GM18858 (cell line): Measurements from ENCODE around the gene TF.
"Not testable (repeated sequence)": the region's sequence is repeated elsewhere in the genome, so short reads cannot be mapped to it uniquely, and the experiment has no call there.

Source experiments
- ATAC-seq: cut with Tn5 transposase; IDR thresholded peaks from one replicate; pipeline ENCODE4 v1.9.1; 2021; ENCODE audit not compliant: unreplicated experiment

TF gene

DNA sequence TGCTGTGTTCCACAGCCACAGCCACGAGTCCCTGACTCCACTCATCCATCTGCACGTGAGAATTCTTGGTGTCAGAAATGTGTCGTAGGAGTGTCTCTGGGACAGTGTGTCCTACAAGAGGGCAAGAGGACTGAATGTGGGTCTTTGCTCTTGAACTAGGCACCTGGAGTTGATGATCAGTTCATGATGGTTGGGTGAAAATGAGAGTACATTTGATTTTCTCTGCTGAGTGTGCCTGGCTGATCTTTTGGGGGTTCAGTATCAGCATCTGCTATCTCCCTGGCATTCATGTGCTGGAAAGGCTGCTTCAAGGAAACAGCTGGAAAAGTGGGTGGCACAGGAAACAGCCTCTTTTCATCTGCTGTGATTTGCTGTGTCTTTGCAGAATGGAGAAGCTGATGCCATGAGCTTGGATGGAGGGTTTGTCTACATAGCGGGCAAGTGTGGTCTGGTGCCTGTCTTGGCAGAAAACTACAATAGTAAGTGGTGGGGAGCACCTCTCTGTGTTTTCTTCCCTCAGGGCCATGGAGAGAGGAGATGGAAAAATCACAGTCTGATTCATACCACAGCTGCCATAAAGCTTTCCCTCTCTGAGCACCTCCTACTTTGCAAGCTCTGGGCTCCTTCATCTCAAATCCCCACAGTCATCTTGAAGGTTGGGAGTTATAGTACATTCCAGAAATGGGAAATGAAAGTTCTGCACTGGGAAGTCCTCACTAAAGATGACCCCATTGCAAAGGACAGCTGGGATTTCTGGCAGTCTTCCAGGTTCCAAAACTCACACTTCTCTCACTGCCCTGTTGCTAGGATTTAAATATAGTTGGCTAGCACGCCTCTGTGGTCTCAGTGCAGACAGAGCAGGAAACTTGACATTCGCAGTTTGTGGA is 17.8 kb downstream of the TF start:
- ATAC-seq = no peak

DNA sequence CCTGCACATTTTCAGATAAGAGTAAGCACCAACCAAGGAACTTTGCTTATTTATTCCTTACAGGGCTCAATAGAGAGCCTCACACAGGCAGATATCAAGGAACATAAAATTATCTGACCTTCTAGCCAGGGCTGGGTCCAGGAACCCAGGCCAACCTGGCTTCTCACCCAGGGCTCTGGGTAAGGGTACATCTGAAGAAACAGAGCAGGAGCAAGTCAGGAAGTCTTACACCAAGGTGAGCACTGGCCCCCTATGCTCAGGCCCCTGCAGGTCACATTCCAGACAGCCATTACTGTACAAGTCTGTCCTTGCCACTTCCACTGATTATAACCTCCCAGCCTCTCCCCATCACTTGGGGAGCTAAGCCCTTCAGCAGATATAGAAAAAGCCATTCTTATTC is 19.1 kb downstream of the TF start:
- ATAC-seq = no peak

DNA sequence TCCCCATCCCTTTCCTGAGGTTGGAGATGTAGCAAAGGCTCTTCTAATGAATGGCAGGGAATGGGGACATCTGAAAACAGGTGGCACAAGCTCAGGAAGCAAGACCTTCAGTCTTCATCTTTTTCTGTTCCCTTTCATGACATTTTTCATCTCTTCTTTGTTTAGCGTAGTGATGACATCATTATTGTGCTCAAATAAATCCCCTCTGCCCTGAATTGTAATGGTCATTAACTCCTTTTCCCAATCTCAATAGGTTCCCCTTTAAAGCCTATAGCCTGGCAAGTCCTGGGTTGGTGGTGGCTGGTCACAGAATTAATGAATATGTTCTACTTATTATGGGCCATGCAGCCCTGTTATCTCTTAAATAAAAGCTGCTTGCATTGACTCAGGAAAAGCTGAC is 21.4 kb downstream of the TF start:
- ATAC-seq = no peak

DNA sequence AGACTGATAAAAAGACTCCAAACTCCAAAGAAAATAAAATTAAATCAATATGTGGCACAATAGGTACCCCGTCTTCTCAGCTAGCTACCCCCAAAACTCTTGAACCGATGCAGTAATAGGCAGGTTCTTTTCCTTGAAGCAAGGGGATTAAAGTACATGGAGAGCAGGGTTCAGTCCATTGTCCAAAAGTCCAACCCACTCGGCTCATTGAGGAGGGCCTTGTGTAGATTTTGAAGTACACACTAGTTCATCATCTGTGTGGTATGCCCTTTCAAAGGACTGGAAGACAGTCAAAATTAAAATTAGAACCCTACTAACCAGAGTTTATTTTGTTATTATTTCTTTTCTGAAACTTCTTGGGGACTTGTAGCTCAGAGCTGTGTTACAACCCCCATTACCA is 23.3 kb downstream of the TF start:
- ATAC-seq = no peak

DNA sequence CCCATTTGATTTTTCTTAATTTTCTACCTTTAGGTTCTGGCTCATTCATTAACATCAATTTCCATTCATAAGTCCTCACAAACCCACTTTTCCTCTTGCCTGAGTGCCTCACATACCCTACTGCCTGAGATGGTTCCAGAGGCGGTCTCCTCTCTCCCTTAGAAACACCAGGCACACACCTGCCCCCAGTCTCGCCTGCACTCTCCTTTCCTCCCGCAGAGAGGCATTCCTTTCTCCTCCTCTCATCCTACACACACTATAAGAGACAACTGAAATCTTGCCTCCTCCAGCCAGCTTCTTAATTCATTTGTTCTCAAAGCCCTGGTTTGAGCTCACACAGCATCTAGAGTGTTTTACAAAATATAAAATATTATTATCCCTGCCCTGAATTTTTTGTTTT is 27.5 kb downstream of the TF start:
- no peak for ATAC-seq

DNA sequence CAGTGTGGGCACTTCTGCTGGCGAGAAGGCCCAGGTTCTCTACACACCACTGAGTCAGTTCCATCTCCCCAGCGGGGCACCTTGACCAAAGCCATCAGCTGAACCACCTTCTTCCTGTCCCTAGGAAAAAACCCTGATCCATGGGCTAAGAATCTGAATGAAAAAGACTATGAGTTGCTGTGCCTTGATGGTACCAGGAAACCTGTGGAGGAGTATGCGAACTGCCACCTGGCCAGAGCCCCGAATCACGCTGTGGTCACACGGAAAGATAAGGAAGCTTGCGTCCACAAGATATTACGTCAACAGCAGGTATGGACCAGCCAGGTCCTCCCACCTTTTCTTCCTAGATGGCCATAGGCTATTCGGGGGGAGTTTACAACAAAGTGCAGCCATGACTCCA is 29.1 kb downstream of the TF start:
- no peak for ATAC-seq

DNA sequence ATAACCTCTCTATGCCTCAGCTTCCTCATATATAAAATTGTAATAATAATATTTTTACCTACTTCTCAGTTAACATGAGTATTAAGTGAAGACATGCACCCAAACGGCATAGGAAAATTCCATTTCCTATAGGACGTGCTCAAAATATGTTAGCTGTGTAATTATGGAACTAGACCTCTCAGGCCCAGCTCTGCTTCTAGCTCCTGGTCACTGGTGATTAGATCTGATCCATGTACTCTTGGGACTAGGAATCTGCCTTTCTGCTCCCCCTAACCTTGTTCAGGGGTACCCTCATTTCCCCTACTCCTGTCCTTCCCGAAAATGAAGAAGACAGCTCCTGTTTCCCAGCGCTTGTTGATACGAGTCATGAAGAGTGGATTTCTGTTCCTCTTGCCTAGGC is 29.6 kb downstream of the TF start:
- no peak for ATAC-seq

DNA sequence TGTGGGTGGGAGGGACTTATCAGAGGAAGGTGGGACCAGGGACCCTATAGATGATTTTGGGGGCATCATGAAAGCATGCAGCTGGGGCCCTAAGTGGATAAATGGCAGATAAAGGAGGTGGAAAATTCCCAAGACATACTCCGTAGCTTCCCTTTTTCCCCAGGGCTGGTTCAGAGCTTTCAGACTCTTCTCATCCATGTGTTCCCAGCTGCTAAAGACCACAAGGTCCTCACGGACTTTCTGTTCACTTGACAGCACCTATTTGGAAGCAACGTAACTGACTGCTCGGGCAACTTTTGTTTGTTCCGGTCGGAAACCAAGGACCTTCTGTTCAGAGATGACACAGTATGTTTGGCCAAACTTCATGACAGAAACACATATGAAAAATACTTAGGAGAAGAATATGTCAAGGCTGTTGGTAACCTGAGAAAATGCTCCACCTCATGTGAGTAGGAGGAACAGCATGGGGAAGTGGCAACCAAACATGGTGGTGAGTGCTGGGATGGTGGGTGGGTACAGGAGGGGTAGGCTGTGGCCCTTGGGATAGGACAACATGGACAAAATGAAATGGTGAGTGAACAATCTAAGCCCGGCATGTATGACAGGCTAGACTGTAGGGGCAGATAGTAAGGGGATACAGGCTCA is 30.7 kb downstream of the TF start:
- no peak for ATAC-seq

DNA sequence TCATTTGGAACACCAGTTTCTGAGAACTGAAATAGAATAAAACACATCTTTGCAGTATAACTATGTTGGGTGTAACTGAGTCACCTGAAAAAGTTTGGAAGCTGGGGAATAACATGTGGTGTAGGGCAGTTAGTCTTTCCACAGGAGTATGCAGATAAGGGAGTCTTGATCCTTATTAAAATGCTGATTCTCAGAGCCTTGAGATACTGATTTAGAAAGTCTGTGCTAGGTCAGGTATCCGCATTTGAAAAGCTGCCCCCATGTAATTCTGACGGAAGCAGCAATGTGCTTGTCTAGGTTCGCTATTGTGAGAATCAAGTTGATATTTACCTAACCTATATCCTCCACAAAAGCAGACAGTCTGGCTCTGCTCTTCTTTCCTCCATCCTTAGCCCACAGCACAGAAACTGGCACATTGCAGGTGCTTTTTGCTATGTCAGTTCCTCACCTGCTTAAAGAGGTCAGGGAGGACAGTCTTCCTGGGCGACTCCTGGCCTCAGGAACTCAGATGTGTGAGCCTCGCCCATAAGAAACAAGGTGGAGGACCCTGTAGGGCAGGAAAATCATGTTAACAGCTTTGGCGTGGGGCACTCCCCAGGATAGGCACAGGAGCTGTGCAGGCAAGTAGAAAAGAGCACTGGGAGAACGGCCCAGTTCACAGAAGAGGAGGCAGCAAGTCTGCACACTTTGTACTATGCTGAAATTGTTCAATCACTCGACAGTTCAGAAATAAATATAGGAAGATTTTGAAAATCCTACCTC is 31.8 kb downstream of the TF start:
- no peak for ATAC-seq

DNA sequence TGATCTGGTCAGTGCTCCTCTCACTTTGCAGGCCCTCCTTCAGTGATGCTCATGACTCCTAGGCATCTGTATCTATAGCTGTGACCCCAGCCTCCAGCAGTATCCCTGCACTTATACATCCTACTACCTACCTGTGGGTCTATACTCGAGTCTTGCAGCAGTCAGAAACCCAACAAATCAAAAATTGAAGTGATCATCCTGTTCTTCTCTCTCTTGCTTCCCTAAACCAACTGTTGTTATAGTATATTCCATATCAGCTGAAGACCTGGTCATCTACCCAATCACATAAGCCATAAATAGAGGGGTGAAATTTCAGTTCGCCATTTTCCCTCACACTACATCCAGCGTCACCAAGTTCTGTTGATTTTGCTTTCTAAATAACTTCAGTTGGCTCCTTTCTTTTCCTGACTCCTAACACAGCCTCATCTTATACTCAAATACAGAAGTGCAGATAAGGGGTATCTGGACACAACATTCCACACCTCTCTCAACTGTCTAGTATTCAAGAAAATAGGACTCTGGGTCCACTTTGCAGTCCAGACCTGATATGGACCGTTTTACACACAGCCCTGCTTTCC is 33.5 kb downstream of the TF start:
- no peak for ATAC-seq

DNA sequence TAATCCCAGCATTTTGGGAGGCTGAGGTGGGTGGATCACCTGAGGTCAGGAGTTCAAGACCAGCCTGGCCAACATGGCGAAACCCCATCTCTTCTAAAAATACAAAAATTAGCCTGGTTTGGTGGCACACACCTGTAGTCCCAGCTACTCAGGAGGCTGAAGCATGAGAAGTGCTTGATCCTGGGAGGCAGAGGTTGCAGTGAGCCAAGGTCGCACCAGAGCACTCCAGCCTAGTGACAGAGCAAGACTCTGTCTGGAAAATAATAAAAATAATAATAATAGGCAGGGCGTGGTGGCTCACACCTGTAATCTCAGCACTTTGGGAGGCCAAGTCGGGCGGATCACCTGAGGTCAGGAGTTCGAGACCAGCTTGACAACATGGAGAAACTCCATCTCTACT is 34.6 kb downstream of the TF start:
- ATAC-seq = not testable (repeated sequence)

DNA sequence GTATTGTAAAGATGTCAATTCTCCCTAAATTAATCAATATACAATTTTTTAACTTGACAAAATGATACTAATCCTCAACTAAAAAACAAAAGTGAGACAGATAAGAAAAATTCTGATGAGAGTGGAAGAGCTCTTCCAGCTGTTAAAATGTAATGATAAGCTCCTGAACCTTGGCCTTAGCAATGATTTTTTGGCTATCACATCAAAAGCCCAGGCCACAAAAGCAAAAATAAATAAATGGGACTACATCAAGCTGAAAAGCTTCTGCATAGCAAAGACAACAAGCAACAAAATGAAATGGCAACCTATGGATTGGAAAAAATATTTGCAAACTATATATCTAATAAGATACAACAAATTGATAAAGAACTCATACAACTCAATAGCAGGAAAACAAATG is 35.4 kb downstream of the TF start:
- ATAC-seq = no peak

DNA sequence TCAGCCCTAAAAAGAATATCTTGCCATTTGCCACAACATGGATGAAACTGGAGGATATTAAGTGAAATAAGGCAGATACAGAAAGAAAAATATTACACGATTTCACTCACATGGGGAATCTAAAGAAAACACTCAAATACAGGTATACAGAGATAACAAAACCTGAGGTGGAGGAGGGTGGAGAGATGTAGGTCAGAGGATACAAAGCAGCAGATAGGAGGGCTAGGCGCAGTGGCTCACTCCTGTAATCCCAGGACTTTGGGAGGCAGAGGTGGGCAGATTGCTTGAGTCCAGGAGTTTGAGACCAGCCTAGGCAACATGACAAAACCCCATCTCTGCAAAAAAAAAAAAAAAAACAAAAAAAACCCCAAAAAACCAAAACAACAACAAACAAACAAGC is 36.3 kb downstream of the TF start:
- ATAC-seq = no peak

DNA sequence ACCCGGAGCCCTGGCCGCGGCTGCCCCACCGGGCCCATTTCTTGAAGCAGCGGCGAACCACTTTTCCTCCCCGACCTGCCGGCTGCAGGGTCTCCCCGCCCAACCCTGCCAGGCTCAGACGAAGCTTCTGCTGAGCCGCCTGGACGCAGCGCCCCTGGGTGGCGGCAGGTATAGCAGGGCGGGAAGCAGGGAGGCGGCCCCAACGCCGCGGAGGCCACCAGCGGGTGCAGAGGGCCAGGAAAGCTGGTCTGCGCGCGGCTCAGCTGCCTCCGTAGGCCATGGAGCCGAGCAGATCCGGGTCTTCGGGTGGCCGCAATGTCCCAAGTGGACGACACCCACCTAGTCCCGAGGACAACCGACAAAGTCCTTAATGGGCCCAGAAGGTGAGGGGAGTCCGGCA is 37.6 kb downstream of the TF start:
- no peak for ATAC-seq

DNA sequence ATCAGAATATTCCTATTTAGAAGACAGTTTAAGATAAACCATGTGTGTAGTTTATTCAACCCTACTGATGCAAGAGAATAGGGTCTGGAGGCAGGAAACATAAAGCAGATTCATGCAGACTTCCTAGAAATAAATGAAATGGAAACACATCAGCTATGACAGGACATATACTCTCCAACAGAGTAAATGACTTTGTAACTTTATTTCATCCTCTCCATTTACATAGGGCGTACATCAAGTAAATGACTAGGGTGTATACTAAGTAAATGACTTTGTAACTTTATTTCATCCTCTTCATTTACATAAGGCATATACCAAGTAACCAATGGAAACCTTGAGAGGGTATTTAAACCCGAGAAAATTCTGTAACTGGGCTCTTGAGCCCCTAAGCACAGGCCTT is 41.8 kb downstream of the TF start:
- ATAC-seq = no peak

DNA sequence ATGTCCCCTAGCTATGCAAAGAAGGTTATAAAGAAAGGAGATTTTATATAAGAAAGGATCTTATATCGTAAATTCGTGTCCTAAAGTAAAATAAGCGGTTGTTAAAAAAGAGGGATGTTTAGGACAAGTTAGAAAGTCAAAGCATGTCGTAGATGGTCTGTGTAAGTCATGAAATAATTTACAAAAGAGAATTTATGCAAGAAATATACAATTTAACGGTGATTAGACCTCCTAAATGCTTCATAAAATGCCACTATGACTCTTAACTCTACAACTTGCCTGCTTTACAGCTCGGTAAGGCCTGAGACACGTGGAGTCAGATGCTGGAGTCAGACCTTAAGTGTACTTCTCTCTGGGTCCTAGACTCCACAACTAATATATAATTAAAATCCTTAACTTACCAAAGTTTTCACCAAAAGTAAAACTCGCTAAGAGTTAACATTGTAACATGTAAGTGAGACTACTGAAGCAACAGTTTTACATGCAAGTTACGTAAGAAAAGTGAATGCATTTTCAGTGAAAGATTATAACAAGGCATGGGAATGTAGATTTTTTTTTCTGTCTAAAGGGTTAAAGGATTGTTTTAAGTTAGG is 46.1 kb downstream of the TF start:
- ATAC-seq = no peak

DNA sequence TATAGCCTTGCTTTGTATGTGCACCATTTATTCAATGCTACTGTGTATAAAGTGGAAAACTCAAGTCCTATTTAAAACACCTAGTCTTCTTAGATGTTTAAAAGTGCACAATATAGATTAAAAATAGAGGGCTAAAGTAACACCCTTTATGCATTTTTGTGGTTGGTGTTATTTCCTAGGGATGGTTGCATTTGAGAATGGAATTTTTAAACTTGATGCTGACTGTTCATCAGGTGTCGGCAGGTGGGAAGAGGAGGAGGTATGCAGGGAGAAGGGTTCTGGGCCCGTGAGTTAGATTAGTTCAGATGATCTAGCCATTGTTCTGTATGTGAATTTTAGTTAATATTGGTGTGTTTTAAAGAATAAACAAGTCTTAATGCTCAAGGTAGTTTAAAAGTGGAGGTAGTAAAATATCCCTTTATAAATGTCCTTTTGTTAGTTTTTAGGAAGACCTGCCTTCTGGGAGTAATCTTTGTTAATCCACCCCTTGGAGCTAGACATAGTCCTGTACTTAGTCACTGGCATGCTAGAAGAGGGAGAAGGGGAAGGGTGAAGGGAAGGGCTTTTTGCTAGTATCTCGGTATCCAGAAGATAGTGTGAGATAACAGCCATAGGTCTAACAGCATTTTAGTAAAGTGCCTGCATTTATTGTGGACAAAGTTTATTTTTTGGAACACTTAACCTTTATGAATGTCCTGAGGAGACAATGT is 51.4 kb downstream of the TF start:
- no peak for ATAC-seq

DNA sequence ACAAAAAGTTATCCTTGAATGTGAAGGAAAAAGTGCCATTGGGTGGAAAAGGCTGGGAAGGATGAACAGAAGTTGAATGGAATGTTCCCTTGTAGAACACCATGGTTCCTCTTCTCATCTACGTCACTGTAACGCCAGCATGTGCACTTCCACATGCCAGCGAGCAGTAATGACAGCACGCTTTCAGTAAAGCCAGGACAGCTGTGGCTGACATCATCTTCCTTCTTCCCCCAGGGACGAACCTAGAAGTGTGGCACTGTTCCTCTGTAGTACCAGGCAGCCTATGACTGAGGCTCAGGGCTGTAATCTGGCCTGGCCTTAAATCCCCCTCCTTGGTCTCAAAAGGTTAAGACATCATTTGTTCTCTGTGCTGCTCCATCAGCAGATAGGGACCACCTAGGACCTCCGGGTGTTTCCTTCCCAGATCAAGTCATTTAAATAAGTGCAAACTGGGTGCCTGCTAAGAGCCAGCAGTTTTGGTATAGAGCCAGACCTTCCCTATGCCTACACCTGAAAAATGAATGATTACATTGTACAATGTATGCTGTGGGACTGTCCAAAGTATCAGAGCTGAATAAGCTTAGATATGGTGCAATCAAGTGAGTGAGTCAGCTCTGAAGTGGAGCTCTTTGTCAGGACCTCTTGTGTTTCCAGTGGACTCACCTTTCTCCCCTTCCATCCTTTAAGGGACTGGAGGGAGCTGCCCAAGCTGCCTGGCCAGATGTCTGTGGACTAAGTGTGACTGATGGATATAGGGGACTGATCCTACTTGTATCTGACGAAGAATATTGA is 53.8 kb downstream of the TF start:
- no peak for ATAC-seq

DNA sequence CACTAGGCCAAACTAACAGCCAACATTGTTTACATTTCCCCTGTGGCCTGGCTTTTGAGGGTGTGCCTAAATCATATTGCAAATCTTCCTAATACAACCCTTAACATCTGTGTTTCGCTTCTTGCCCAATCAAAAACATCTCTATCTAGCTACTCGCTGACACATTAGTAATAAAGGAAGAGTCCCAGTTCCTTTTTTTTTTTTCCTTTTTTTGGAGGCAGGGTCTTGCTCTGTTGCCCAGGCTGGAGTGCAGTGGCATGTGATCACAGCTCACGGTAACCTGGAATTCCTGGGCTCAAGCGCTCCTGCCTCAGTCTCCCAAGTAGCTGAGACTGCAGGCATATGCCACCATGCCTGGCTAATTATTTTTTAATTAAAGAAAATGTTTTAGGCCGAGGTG is 57.3 kb downstream of the TF start:
- ATAC-seq = no peak

DNA sequence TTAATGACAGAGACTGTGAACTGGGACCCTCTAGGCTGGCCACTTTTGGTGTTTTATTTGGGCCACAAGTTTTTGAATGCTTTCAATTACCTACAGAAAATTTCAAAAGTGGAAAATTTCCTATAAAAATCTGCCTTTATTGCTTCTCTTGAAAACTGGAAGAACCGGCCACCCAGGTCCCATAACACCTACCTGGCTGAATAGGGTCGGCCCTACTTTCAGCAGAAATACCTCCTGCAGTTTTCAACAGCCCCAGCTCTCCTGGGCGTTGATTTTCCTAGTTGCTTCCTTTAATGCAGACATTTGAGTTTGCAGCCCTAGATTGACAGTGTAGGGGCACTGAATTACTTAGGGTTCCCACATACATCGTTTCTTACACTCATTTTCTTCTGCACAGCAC is 58.7 kb downstream of the TF start:
- no peak for ATAC-seq
